NCI-H146 (cell line): ENCODE measurements around the gene MYEF2.

Experiments
- DNase-seq: peaks from one replicate; lab custom pipeline; 2025; lab: John Stamatoyannopoulos, UW

MYEF2 gene

GRCh38 chr15:48144889-48145288 lies 33.2 kb downstream of the MYEF2 start:
- DNase-seq = no peak

GRCh38 chr15:48143856-48144255 lies 34.2 kb downstream of the MYEF2 start:
- no peak for DNase-seq

GRCh38 chr15:48132874-48133273 lies 45.2 kb downstream of the MYEF2 start:
- no peak for DNase-seq

GRCh38 chr15:48131324-48131723 lies 46.8 kb downstream of the MYEF2 start:
- no peak for DNase-seq

- no peak for DNase-seq
Measured at GRCh38 chr15:48126667-48127355, 51.3 kb downstream of the MYEF2 start.

GRCh38 chr15:48121849-48122248 lies 56.2 kb downstream of the MYEF2 start:
- DNase-seq = no peak

GRCh38 chr15:48120745-48121144 lies 57.4 kb downstream of the MYEF2 start, which contains the start of gene SLC24A5:
Gene SLC24A5, plus strand, starts transcription at chr15:48120990. Its CDS starts 55 bp downstream, at chr15:48121045.
- no peak for DNase-seq

GRCh38 chr15:48119277-48119676 lies 58.8 kb downstream of the MYEF2 start:
- DNase-seq = no peak

GRCh38 chr15:48112242-48112641 lies 65.9 kb downstream of the MYEF2 start:
- peak; percentile 63 for DNase-seq

GRCh38 chr15:48109856-48110531 lies 68.1 kb downstream of the MYEF2 start:
- no peak for DNase-seq

GRCh38 chr15:48109212-48109611 lies 68.9 kb downstream of the MYEF2 start:
- DNase-seq = no peak

- DNase-seq = no peak
Measured at GRCh38 chr15:48105936-48106335, 72.2 kb downstream of the MYEF2 start.

- DNase-seq = no peak
Measured at GRCh38 chr15:48103647-48104046, 74.4 kb downstream of the MYEF2 start.

- no peak for DNase-seq
Measured at GRCh38 chr15:48102167-48102566, 75.9 kb downstream of the MYEF2 start.

GRCh38 chr15:48101376-48101961 lies 76.6 kb downstream of the MYEF2 start:
- no peak for DNase-seq

GRCh38 chr15:48097264-48097663 lies 80.8 kb downstream of the MYEF2 start:
- DNase-seq = no peak

GRCh38 chr15:48096813-48097212 lies 81.3 kb downstream of the MYEF2 start:
- DNase-seq = no peak

GRCh38 chr15:48096355-48096786 lies 81.7 kb downstream of the MYEF2 start:
- no peak for DNase-seq

GRCh38 chr15:48091522-48091921 lies 86.6 kb downstream of the MYEF2 start:
- DNase-seq = no peak

GRCh38 chr15:48090666-48091065 lies 87.4 kb downstream of the MYEF2 start:
- no peak for DNase-seq

- DNase-seq = no peak
Measured at GRCh38 chr15:48090115-48090514, 88.0 kb downstream of the MYEF2 start.

- no peak for DNase-seq
Measured at GRCh38 chr15:48089702-48090101, 88.4 kb downstream of the MYEF2 start.

GRCh38 chr15:48087844-48088243 lies 90.3 kb downstream of the MYEF2 start:
- DNase-seq = no peak
